Measurements from ENCODE around the gene GJC1. TPM values are rescaled to one million over a fixed set of nuclear protein-coding genes. Genes with fewer than 3 reads are reported as not detected.

The GJC1 gene
- total RNA-seq, 3 donors from 2014 or later: 2.3 to 4.6 (median 4.3) TPM

DNA sequence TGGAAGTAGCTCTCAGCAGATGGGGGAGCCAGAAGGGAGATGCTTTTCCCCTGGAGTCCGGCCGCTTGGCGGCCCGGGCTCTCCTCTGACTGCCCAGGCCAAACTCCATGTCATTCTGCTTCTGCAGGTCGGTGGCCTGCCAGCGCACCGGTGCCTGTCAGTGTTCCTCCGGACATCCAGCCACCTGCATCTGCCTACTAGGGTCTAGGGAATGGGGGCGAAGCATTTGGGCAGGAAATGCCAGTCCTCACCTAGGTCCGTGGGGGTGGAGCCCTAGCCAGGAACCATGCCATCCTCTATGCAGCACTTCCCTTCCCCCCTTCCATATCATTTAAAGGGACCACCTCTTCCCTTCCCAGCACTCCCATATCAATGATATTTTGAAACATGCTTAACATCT is 34.2 kb downstream of the GJC1 start:
- no peak for DNase-seq (ENCODE audit: low spot score in 2 of 2)
- Histone ChIP-seq H3K27me3 (no peaks in the 10 kb centered on the region), H3K4me3 (no peak overlapping the region), H3K36me3 (no peaks in the 10 kb centered on the region), H3K9me3 (no peaks in the 10 kb centered on the region), H3K27ac (peak overlapping the region in 1 of 2 donors; percentile 38), H3K4me1 (no peaks in the 10 kb centered on the region)
- intact Hi-C loops (cut with DNase I; ENCODE audit: low total_unique reads): no loop called here
- TF ChIP-seq POLR2A (IDR thresholded peaks at IDR 0.05) (no peak), POLR2AphosphoS5 (IDR thresholded peaks at IDR 0.05) (no peak)
- TF ChIP-seq, protein P1, sequence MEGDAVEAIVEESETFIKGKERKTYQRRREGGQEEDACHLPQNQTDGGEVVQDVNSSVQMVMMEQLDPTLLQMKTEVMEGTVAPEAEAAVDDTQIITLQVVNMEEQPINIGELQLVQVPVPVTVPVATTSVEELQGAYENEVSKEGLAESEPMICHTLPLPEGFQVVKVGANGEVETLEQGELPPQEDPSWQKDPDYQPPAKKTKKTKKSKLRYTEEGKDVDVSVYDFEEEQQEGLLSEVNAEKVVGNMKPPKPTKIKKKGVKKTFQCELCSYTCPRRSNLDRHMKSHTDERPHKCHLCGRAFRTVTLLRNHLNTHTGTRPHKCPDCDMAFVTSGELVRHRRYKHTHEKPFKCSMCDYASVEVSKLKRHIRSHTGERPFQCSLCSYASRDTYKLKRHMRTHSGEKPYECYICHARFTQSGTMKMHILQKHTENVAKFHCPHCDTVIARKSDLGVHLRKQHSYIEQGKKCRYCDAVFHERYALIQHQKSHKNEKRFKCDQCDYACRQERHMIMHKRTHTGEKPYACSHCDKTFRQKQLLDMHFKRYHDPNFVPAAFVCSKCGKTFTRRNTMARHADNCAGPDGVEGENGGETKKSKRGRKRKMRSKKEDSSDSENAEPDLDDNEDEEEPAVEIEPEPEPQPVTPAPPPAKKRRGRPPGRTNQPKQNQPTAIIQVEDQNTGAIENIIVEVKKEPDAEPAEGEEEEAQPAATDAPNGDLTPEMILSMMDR (IDR thresholded peaks at IDR 0.05): no peak

DNA sequence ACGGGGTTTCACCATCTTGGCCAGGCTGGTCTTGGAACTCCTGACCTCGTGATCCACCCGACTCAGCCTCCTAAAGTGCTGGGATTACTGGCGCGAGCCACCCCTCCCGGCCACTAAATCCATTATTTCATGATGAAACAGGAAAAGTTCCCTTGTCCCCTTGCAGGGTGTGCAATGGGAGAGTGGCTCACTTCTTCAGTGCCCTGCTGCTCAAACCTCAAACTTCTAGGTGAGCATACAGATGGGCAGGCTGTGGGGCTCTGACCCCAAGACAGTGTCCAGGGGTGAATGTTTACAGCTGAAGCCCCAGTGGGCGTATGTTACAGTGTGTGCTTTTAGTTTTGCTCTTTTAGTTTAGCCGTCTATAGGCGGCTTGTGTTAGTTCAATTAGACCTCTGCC is 34.7 kb downstream of the GJC1 start:
- DNase-seq (ENCODE audit: low spot score in 2 of 2): no peak
- TF ChIP-seq, protein P1 (IDR thresholded peaks at IDR 0.05): no peak
- TF ChIP-seq POLR2AphosphoS5 (IDR thresholded peaks at IDR 0.05): no peak
- TF ChIP-seq POLR2A (IDR thresholded peaks at IDR 0.05): no peak
- H3K27ac ChIP-seq: peak overlapping the region in 1 of 2 donors; percentile 38
- no peaks in the 10 kb centered on the region for H3K36me3 ChIP-seq
- no peak overlapping the region for H3K4me3 ChIP-seq
- H3K4me1 ChIP-seq: no peaks in the 10 kb centered on the region
- intact Hi-C loops (cut with DNase I; ENCODE audit: low total_unique reads): no loop called here
- H3K9me3 ChIP-seq: no peaks in the 10 kb centered on the region
- no peaks in the 10 kb centered on the region for H3K27me3 ChIP-seq

DNA sequence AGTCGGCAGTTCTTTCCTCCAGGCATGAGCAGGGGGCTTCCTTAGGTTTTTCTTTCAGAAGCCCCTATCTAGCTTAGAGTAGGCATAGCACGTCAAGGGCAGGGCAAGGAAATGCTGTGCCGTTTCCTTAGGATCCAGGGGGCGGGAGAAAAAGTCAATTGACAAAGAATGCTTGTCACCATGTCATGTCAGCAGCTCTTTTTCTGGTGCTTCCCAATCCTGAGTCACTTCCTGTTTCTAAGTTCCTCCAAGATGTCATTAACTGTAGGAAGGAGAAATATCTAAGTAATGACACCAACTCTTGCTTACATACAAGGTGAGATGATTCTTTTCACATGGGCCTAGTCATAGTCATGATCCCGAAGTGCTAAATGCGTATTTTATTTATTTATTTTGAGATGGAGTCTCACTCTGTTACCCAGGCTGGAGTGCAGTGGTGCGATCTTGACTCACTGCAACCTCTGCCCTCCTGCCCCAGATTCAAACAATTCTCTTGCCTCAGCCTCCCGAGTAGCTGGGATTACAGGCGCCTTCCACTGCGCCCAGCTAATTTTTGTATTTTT is 35.2 kb downstream of the GJC1 start:
- Histone ChIP-seq H3K9me3 (no peaks in the 10 kb centered on the region), H3K36me3 (no peaks in the 10 kb centered on the region), H3K27ac (peak overlapping the region in 1 of 2 donors; percentile 35), H3K4me3 (no peak overlapping the region), H3K4me1 (no peaks in the 10 kb centered on the region), H3K27me3 (no peaks in the 10 kb centered on the region)
- no peak for DNase-seq (ENCODE audit: low spot score in 2 of 2)
- intact Hi-C loops (cut with DNase I; ENCODE audit: low total_unique reads): no loop called here
- TF ChIP-seq, protein P1 (IDR thresholded peaks at IDR 0.05): no peak

DNA sequence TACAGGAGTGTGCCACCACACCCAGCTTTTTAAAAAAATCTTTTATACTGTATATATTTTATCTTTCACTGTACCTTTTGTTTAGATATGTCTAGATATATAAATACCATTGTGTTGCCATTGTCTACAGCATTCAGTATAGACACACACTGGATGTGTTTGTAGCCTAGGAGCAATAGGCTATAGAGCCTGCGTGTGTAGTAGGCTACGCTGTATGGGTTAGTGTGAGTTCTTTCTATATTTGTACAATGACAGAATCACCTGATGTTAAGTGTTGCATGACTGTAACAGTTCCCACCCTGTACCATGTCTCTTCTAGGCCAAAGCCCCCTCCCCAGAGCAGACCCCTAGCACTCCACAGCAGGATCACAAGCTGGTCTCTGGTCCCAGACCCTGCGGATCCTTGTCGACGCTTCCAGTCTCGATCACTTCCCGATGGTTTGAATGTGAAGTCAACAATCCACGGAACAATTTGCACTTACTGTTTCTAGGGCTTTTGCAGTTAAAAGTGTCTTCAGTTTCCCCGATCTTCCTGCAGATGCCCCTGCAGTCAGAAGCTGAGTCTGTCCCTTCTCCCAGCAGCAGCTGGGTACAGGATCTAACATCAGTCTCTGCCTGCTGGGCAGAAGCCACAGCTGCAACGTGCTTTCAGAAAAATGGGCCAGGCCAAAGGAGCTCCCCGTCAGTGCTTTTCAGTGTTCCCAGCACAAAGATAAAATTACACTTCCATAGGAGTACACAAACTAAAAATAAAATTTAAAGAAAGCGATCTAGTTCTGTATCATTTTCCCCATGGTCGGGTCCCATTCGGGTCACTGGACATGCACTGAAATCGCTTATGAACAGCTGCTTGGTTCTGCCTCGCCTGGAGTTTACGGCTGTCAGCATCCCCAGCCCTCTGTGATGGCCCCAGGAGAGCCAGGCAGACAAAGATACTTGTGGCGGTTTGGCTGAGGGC is 35.9 kb downstream of the GJC1 start:
- Histone ChIP-seq H3K4me3 (no peak overlapping the region), H3K9me3 (no peaks in the 10 kb centered on the region), H3K4me1 (no peaks in the 10 kb centered on the region), H3K36me3 (no peaks in the 10 kb centered on the region), H3K27ac (peak overlapping the region in 1 of 2 donors; percentile 35), H3K27me3 (no peaks in the 10 kb centered on the region)
- intact Hi-C loops (cut with DNase I; ENCODE audit: low total_unique reads): no loop called here
- no peak for TF ChIP-seq POLR2A (IDR thresholded peaks at IDR 0.05)
- TF ChIP-seq POLR2AphosphoS5 (IDR thresholded peaks at IDR 0.05): no peak
- TF ChIP-seq, protein P1 (IDR thresholded peaks at IDR 0.05): no peak
- no peak for DNase-seq (ENCODE audit: low spot score in 2 of 2)

DNA sequence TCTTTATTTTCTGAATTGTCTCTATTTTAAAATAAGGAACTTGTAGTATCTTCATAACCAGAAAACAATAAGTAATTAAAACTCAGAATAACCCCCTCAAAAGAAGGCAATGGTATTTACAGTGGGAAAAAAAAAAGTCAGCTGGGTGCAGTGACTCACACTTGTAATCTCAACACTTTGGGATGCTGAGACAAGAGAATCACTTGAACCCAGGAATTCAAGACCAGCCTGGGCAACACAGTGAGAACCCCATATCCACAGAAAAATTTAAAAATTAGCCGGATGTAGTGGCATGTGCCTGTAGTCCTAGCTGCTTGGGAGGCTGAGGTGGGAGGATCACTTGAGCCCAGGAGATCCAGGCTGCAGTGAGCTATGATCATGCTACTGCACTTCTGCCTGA is 37.8 kb downstream of the GJC1 start:
- intact Hi-C loops (cut with DNase I; ENCODE audit: low total_unique reads): no loop called here
- Histone ChIP-seq H3K36me3 (no peaks in the 10 kb centered on the region), H3K27me3 (no peaks in the 10 kb centered on the region), H3K9me3 (no peaks in the 10 kb centered on the region), H3K27ac (no peak overlapping the region), H3K4me1 (no peaks in the 10 kb centered on the region), H3K4me3 (no peak overlapping the region)
- no peak for DNase-seq (ENCODE audit: low spot score in 2 of 2)
- TF ChIP-seq POLR2A (IDR thresholded peaks at IDR 0.05) (no peak), POLR2AphosphoS5 (IDR thresholded peaks at IDR 0.05) (no peak)
- TF ChIP-seq, protein P1 (IDR thresholded peaks at IDR 0.05): no peak

All from breast epithelium (tissue), 4 donors.